Keratinocyte (primary cell): ENCODE results near the gene EN2.

Source experiments
- CTCF ChIP-seq, 3 experiments: IDR thresholded peaks in 1 of 3; conservative IDR thresholded peaks in 1 of 3; optimal IDR thresholded peaks in 1 of 3; 2 replicates in 2 of 3; 3 replicates in 1 of 3; pipeline versions ENCODE3 to v1.5.1; 2011; ENCODE audit warnings: low read length in 3 of 3, mild to moderate bottlenecking in 3 of 3, moderate library complexity in 2 of 3, control low read depth in 1 of 3, inconsistent platforms in 1 of 3; ENCODE audit not compliant: insufficient read depth in 2 of 3; ENCODE audit errors: extremely low read depth in 1 of 3
- EZH2 ChIP-seq: IDR thresholded peaks from one replicate; pipeline ENCODE4 v1.6.1; 2012; ENCODE audit warnings: inconsistent platforms, mild to moderate bottlenecking, low read length, moderate library complexity

GRCh38 chr7:155422151-155422550, 35.8 kb upstream of the EN2 start:
- TF ChIP-seq CTCF (optimal IDR thresholded peaks at IDR 0.05 in 1 of 3, IDR thresholded peaks at IDR 0.05 in 1 of 3, conservative IDR thresholded peaks at IDR 0.05 in 1 of 3; ENCODE audit: extremely low read depth in 1 of 3, insufficient read depth in 2 of 3, low read length in 3 of 3): no peak
- no peak for TF ChIP-seq EZH2
